Natural killer cell treated with Interleukin-12 subunit alpha and Interleukin-12 subunit beta and Interleukin-15 and Interleukin-18, amount 100 ng/mL, for 72 hours (primary cell): ENCODE data around the gene C1orf141. TPM values are rescaled to one million over a fixed set of nuclear protein-coding genes. Genes with fewer than 3 reads are reported as not detected.
"Not testable (repeated sequence)": the region's sequence is repeated elsewhere in the genome, so short reads cannot be mapped to it uniquely, and the experiment has no call there.

Experiments used
- ATAC-seq, 2 donors: fragments of 150-1000 bp; cut with Tn5 transposase in 1 of 2; sonication (Bioruptor Pico), chemical (Tn5 transposase) in 1 of 2; 2 replicates each; pipeline ENCODE4 v1.10.0; 2021
- DNase-seq: peaks from one replicate; pipeline ENCODE4 v3.0.0; 2022; ENCODE audit warnings: low spot score
- H3K27ac Mint-ChIP-seq, 2 donors: 1 replicate in 1 of 2; 2 replicates in 1 of 2; pipeline ENCODE4 v1.8.0; 2022; ENCODE audit warnings: mixed read lengths in 2 of 2, mild to moderate bottlenecking in 1 of 2, moderate library complexity in 1 of 2
- H3K27me3 Mint-ChIP-seq, 2 donors: 1 replicate in 1 of 2; 2 replicates in 1 of 2; pipeline ENCODE4 v1.8.0; 2022; ENCODE audit warnings: mixed read lengths in 2 of 2
- H3K36me3 Mint-ChIP-seq: one replicate; pipeline ENCODE4 v1.8.0; 2022; ENCODE audit warnings: mixed read lengths
- H3K4me1 Mint-ChIP-seq, 2 donors: 1 replicate in 1 of 2; 2 replicates in 1 of 2; pipeline ENCODE4 v1.8.0; 2022; ENCODE audit warnings: low read depth in 2 of 2, mixed read lengths in 2 of 2, mild to moderate bottlenecking in 1 of 2
- H3K4me3 Mint-ChIP-seq: one replicate; pipeline ENCODE4 v1.8.0; 2022; ENCODE audit warnings: mixed read lengths
- H3K9me3 Mint-ChIP-seq: 2 replicates; pipeline ENCODE4 v1.8.0; 2022; ENCODE audit warnings: mixed read lengths
- total RNA-seq, 2 donors: library from RNA; stranded (reverse); gene quantifications; one replicate each; pipeline ENCODE4 v1.2.3, GENCODE V29; 2022

Gene C1orf141
- total RNA-seq, 2 donors from 2014 or later, result 0.07 TPM; not detected in 1

DNA sequence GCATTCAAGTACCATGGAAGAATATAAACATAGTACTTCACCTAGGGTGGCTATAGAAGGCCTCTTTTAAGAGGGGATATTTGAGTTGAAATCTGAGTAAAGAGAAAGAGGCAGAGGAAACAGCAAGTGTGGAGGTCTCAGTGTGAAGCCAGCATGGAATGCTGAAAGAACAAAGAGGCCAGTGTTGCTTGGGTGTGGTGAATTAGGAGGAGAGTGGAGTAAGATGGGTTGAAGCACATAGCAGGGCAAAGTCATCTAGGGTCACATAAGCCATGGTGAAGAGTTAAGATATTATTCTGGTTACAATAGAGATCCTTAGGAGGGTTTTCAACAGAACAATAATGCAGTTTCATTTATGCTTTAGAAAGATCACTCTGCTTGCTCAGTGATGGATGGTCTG, 37.5 kb downstream of the C1orf141 start:
- no peak for ATAC-seq
- Mint-ChIP-seq H3K36me3 (no peaks in the 10 kb centered on the region), H3K27me3 (peaks cover 2 to 39% of the 10 kb centered on the region in 2 donors), H3K4me1 (peaks cover 0 to 4% of the 10 kb centered on the region in 2 donors), H3K9me3 (no peaks in the 10 kb centered on the region), H3K27ac (no peak overlapping the region), H3K4me3 (no peak overlapping the region)
- DNase-seq, result no peak

DNA sequence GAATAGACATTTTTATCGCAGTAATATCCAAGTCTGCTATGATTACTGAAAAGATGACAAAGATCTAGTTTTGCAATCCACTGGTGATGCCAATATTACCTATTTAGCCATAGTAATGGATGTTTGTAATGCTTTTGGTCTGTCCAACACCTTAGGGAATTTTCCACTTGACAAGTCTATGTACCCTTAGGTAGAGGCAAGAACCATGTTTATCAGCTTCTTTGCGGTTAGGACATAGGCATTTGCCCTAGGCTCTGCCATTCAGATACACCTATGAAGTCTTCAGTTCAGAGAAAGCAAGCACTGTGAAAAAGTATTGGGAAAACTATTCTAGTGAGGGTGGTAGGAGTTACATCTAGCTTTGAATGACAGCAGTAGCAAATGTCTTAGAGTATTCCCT, 40.6 kb downstream of the C1orf141 start:
- Mint-ChIP-seq H3K27me3 (peaks cover 0 to 31% of the 10 kb centered on the region in 2 donors), H3K4me3 (no peak overlapping the region), H3K36me3 (no peaks in the 10 kb centered on the region), H3K27ac (no peak overlapping the region), H3K9me3 (no peaks in the 10 kb centered on the region), H3K4me1 (no peaks in the 10 kb centered on the region)
- ATAC-seq (no peak), DNase-seq (no peak)

DNA sequence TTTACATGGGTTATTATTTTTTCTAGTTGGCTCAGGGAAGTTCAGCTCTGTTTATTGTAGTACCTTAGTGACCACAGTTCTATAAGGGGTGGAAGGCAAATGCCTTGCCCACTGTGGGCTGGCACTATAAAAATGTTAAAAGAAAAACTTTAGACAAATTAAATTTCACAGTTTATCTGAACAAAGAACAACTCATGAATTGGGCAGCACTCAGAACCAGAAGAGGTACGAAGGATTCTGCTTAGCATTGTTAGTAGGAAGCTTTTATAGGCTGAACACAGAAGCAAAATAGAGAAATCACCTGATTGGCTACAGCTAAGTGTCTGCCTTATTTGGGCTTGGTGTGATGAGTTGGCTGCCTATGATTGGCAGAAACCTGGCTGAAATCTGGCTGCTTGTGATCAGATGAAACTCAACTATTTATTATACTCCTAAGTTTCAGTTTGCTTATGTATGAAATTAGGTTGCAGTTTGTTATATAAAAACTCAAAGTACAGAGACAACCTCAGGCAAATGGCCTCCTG, 45.0 kb downstream of the C1orf141 start:
- no peaks in the 10 kb centered on the region for H3K9me3 Mint-ChIP-seq
- no peak overlapping the region for H3K27ac Mint-ChIP-seq
- no peak overlapping the region for H3K4me3 Mint-ChIP-seq
- peaks cover 0 to 16% of the 10 kb centered on the region in 2 donors for H3K27me3 Mint-ChIP-seq
- H3K4me1 Mint-ChIP-seq, result no peaks in the 10 kb centered on the region
- ATAC-seq (no peak), DNase-seq (no peak)
- no peaks in the 10 kb centered on the region for H3K36me3 Mint-ChIP-seq

DNA sequence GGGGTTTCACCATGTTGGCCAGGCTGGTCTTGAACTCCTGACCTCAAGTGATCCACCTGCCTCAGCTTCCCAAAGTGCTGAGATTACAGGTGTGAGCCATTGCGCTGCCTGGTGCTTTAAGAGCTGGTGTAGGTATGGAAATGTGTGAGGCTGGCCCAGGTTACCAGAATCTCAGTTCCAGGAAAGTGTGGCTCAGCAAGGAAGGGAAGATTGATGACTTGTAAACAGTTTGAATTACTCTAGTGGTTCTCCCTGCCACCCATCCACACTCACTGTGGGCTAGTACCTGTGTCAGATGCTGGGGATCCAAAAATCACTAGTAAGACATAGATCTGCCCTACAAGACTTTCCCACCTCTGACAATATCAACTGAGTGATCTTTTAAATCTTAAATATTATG, 46.3 kb downstream of the C1orf141 start:
- H3K27ac Mint-ChIP-seq, result no peak overlapping the region
- no peaks in the 10 kb centered on the region for H3K4me1 Mint-ChIP-seq
- DNase-seq, result no peak
- ATAC-seq, result no peak
- peaks cover 0 to 9% of the 10 kb centered on the region in 2 donors for H3K27me3 Mint-ChIP-seq
- H3K9me3 Mint-ChIP-seq, result no peaks in the 10 kb centered on the region
- H3K4me3 Mint-ChIP-seq, result no peak overlapping the region
- no peaks in the 10 kb centered on the region for H3K36me3 Mint-ChIP-seq

DNA sequence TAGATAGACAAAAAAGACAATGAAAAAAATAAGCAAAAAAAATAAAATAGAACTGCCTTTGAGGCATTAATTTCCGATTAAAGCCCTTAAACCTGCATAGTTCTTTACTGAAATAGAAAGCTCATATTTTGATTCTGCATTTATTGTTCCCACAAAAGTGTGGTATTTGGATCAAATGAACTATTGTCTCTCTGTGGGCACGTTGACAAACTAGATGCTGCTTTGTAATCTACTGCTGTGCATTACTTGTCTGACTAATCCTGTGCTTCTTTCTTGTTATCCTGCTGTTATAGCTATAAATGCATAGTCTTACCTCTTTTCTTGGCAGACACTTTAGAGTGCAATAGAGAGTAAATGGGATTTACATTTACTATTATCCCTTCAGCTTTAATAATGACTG, 49.4 kb downstream of the C1orf141 start:
- Mint-ChIP-seq H3K9me3 (no peaks in the 10 kb centered on the region), H3K27me3 (no peaks in the 10 kb centered on the region), H3K4me3 (no peak overlapping the region), H3K4me1 (no peaks in the 10 kb centered on the region), H3K27ac (no peak overlapping the region), H3K36me3 (no peaks in the 10 kb centered on the region)
- ATAC-seq (no peak), DNase-seq (no peak)

DNA sequence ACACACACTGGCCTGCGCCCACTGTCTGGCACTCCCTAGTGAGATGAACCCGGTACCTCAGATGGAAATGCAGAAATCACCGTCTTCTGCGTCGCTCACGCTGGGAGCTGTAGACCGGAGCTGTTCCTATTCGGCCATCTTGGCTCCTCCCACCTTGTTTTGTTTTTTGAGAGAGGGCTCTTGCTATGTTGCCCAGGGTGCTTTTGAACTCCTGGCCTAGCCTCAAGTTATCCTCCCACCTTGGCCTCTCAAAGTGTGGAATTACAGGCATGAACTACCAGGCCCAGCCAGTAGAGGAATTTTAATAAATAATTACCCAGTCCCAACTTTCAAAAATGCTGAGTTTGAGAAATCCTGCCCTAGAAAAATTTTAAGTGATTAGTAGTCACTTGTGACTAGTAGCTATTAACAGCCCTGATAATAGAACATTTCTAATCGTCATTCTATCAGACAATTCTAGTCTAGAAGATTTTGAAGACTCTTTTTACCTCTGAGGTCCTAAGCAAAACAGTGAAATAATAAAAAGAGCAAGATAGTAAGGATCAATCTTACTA, 49.9 kb downstream of the C1orf141 start:
- H3K4me3 Mint-ChIP-seq, result no peak overlapping the region
- no peaks in the 10 kb centered on the region for H3K36me3 Mint-ChIP-seq
- no peak for ATAC-seq
- H3K27ac Mint-ChIP-seq, result no peak overlapping the region
- H3K9me3 Mint-ChIP-seq, result no peaks in the 10 kb centered on the region
- no peak for DNase-seq
- H3K4me1 Mint-ChIP-seq, result no peaks in the 10 kb centered on the region
- no peaks in the 10 kb centered on the region for H3K27me3 Mint-ChIP-seq

DNA sequence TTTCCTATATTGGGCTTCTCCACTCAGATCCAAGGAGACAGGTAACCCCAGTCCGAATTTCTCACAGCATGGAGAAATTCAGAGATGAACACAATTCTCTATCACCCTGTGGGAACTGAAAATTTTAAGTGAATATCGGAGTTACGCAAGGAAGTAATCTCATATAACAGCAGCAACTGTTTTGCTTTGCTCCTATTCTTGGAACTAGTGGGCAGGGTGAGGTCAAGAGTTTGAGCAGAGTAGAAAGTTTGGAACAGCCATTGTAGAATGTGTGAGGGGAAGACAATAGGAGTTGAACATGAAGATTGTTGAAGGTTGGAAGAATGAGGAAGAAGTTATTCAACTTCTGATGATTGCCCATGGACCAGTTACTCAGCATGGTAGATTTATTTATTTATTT, 56.5 kb downstream of the C1orf141 start:
- H3K4me3 Mint-ChIP-seq, result no peak overlapping the region
- H3K9me3 Mint-ChIP-seq, result no peaks in the 10 kb centered on the region

DNA sequence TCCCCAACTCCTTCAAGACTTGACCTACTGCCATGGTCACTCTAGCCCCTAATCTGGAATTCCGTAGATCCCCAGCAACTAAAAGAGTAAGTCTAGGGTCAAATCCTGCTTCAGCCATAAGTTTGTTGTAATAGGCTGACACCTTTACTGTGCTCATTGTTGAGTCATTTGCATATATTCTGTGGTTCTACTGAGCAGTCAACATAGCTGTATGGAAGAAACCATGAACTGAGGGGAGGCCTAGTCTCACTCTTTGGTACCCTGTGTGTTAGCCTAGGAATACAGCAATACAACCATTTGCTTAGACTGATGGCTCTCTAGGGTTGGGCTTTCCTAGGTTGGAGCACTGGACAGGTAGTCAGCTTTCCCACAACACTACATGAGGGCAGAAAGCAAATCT, 57.2 kb downstream of the C1orf141 start:
- Mint-ChIP-seq H3K9me3 (peaks cover 2% of the 10 kb centered on the region), H3K36me3 (peaks cover 5% of the 10 kb centered on the region), H3K4me3 (no peak overlapping the region), H3K4me1 (no peaks in the 10 kb centered on the region), H3K27me3 (peaks cover 2 to 5% of the 10 kb centered on the region in 2 donors), H3K27ac (no peak overlapping the region)
- ATAC-seq (no peak), DNase-seq (no peak)

More for the DNA sequence above, 56.5 kb downstream of the C1orf141 start:
- Mint-ChIP-seq H3K4me1 (no peaks in the 10 kb centered on the region), H3K36me3 (no peaks in the 10 kb centered on the region), H3K27me3 (no peaks in the 10 kb centered on the region), H3K27ac (no peak overlapping the region)
- ATAC-seq (no peak), DNase-seq (no peak)

DNA sequence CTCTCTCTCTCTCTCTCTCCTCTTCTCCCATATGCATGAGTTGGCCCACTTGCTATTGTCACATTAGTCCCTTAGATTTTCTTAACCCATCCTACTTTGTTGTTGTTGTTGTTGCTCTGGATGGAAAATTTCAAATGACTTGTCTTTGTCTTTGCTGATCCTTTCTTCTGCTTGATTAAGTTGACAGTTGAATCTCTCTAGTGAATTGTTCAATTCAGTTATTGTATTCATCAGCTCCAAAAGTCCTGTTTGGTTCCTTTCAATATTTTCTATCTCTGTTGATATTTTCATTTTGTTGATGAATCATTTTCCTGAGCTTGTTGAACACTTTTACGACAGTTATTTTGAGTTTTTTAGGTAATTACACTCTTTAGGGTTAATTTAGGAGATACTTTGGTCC, 62.0 kb downstream of the C1orf141 start:
- H3K4me3 Mint-ChIP-seq, result no peak overlapping the region
- peaks cover 2% of the 10 kb centered on the region for H3K9me3 Mint-ChIP-seq
- no peak for ATAC-seq
- no peak for DNase-seq
- peaks cover 12 to 25% of the 10 kb centered on the region in 2 donors for H3K27me3 Mint-ChIP-seq
- no peak overlapping the region for H3K27ac Mint-ChIP-seq
- H3K4me1 Mint-ChIP-seq, result no peaks in the 10 kb centered on the region
- peaks cover 7% of the 10 kb centered on the region for H3K36me3 Mint-ChIP-seq

DNA sequence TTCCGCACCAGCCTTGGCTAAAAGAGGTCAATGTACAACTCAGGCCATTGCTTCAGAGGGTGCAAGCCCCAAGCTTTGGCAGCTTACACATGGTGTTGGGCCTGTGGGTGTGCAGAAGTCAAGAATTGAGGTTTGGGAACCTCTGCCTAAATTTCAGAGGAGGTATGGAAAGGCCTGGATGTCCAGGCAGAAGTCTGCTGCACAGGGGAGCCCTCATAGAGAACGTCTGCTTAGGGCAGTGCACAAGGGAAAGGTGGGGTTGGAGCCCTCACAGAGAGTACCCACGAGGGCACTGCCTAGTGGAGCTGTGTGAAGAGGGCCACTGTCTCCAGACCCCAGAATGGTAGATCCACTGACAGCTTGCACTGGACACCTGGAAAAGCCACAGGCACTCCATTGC, 67.1 kb downstream of the C1orf141 start:
- peaks cover 21 to 35% of the 10 kb centered on the region in 2 donors for H3K27me3 Mint-ChIP-seq
- ATAC-seq, H3K4me3 Mint-ChIP-seq, H3K36me3 Mint-ChIP-seq, H3K27ac Mint-ChIP-seq, H3K9me3 Mint-ChIP-seq, H3K4me1 Mint-ChIP-seq, DNase-seq: not testable (repeated sequence)

DNA sequence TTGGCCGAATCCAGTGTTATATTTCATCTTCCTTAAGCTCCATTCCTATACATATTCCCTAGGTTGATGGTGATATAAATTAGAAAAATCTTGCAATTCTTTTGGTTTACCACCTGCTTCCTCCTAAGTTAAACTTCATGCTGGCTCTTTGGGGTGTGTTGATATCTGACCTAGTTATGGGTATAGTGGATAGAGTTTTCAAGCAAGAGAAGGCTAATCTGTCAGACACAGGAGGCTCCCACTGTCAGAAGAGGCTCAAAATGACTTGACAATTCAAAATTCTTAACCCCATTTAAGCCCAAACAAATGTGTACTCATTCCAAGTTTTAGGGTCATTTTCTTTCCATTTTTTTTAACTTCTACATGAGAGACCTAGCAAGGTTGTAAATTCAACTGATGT, 72.4 kb downstream of the C1orf141 start:
- H3K9me3 Mint-ChIP-seq, result peaks cover 4% of the 10 kb centered on the region
- no peak for DNase-seq
- ATAC-seq, result no peak
- peaks cover 6% of the 10 kb centered on the region for H3K36me3 Mint-ChIP-seq
- no peak overlapping the region for H3K27ac Mint-ChIP-seq
- peaks cover 11 to 23% of the 10 kb centered on the region in 2 donors for H3K27me3 Mint-ChIP-seq
- H3K4me3 Mint-ChIP-seq, result no peak overlapping the region
- peaks cover 0 to 3% of the 10 kb centered on the region in 2 donors for H3K4me1 Mint-ChIP-seq

DNA sequence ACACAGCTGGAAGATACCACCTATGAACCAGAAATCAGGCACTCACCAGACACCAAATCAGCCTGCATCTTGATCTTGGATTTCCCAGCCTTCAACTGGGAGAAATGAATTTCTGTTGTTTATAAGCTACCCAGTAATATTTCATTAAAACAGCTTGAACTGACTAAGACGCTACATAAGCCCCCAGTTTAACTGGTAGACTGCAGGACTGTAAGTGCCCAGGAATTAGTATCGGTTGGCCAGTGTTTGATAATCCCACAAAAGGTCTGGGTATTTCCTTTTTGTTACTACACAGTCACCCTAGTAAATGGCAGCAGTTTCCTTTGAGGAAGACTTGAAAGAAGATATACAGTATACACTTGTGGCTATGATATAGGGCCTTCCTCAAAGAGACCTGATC, 73.5 kb downstream of the C1orf141 start:
- no peaks in the 10 kb centered on the region for H3K36me3 Mint-ChIP-seq
- peaks cover 0 to 3% of the 10 kb centered on the region in 2 donors for H3K4me1 Mint-ChIP-seq
- DNase-seq (no peak), ATAC-seq (no peak)
- peaks cover 11 to 23% of the 10 kb centered on the region in 2 donors for H3K27me3 Mint-ChIP-seq
- H3K27ac Mint-ChIP-seq, result no peak overlapping the region
- no peak overlapping the region for H3K4me3 Mint-ChIP-seq
- H3K9me3 Mint-ChIP-seq, result no peaks in the 10 kb centered on the region

DNA sequence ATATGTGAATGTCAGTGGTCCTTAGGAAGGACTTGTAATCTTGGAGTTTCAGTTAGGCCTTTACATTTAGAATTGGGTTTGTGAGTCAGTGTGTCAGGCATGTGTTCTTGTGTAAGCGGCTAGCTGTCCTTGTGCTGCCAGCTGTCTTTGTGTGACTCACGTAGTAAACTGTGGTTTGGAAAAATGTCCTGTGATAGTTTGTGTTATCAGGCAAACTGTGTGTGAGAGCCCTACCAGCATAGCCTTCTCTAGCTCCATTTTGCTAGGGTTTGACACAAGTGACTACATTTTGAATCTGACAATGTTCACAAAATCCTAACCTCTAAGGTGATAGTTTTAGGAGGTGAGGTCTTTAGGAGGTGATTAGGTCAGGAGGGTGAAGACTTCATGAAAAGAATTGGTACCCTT, 74.0 kb downstream of the C1orf141 start:
- H3K4me1 Mint-ChIP-seq, result peaks cover 4 to 5% of the 10 kb centered on the region in 2 donors
- no peak for ATAC-seq
- H3K4me3 Mint-ChIP-seq, result no peak overlapping the region
- H3K36me3 Mint-ChIP-seq, result no peaks in the 10 kb centered on the region
- peaks cover 13 to 23% of the 10 kb centered on the region in 2 donors for H3K27me3 Mint-ChIP-seq
- H3K27ac Mint-ChIP-seq, result no peak overlapping the region
- DNase-seq, result no peak
- no peaks in the 10 kb centered on the region for H3K9me3 Mint-ChIP-seq

DNA sequence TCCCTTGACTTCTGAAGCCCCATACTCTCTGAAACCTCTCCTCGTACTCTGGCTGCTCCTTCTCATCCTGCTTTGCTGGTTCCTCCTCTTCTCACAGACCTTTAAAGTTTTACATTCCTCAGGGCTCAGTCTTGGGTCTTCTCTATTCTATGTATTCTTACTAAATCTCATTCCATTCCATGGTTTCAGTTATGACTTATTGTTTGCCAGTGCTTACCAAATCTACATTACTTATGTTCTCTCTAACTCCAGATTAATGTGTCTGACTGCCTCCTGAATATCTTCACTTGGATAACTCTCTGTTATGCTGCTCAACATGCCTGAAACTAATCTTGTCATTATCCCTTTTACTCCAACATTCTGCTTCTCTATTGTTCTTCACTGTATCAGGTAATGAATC, 75.4 kb downstream of the C1orf141 start:
- Mint-ChIP-seq H3K36me3 (no peaks in the 10 kb centered on the region), H3K27me3 (peaks cover 4 to 13% of the 10 kb centered on the region in 2 donors), H3K27ac (no peak overlapping the region), H3K9me3 (no peaks in the 10 kb centered on the region), H3K4me1 (peaks cover 9 to 10% of the 10 kb centered on the region in 2 donors), H3K4me3 (no peak overlapping the region)
- ATAC-seq (no peak), DNase-seq (no peak)

DNA sequence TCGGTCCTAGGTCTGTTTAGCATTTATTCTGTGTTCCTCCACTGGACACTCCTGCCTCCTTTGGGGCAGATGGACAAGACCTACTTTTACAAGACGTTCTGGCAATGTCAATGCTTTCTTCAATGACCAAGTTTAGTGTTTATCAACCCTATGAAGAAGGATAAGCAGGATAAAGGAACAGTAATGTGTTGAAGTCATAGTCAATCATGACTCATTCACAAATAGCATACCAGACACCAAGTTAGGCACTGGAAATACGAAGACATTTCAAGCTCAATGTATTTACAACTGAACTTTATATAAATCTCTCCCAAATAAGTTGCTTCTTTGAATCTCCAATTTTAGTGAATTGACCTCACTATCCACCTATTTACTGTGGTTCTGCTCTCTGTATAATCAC, 76.0 kb downstream of the C1orf141 start:
- H3K9me3 Mint-ChIP-seq, result no peaks in the 10 kb centered on the region
- no peaks in the 10 kb centered on the region for H3K36me3 Mint-ChIP-seq
- H3K27me3 Mint-ChIP-seq, result peaks cover 2 to 8% of the 10 kb centered on the region in 2 donors

More for the DNA sequence above, 76.0 kb downstream of the C1orf141 start:
- no peak for ATAC-seq
- no peak for DNase-seq
- no peak overlapping the region for H3K4me3 Mint-ChIP-seq
- H3K4me1 Mint-ChIP-seq, result peaks cover 9 to 10% of the 10 kb centered on the region in 2 donors
- no peak overlapping the region for H3K27ac Mint-ChIP-seq
